ENCODE results near the gene ARSA.

- TF ChIP-seq, protein P1, sequence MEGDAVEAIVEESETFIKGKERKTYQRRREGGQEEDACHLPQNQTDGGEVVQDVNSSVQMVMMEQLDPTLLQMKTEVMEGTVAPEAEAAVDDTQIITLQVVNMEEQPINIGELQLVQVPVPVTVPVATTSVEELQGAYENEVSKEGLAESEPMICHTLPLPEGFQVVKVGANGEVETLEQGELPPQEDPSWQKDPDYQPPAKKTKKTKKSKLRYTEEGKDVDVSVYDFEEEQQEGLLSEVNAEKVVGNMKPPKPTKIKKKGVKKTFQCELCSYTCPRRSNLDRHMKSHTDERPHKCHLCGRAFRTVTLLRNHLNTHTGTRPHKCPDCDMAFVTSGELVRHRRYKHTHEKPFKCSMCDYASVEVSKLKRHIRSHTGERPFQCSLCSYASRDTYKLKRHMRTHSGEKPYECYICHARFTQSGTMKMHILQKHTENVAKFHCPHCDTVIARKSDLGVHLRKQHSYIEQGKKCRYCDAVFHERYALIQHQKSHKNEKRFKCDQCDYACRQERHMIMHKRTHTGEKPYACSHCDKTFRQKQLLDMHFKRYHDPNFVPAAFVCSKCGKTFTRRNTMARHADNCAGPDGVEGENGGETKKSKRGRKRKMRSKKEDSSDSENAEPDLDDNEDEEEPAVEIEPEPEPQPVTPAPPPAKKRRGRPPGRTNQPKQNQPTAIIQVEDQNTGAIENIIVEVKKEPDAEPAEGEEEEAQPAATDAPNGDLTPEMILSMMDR (conservative IDR thresholded peaks at IDR 0.05; ENCODE audit: low read depth, low read length): no peak
- TF ChIP-seq EZH2 (IDR thresholded peaks at IDR 0.05; ENCODE audit: low read length, unreplicated experiment): no peak
These were observed 13.1 kb upstream of the ARSA start for GRCh38 chr22:50640857-50641647.
